Nephron (organoid): ENCODE data around the gene KIF16B.
A peak's percentile ranks its signal among the peaks of the same experiment; 100 is the strongest.

Experiments
- H3K27ac Mint-ChIP-seq, 3 experiments: 2 replicates each; pipeline ENCODE4 v1.8.0; 2020; ENCODE audit warnings: mixed read lengths in 3 of 3, mild to moderate bottlenecking in 2 of 3, moderate library complexity in 1 of 3
- H3K27me3 Mint-ChIP-seq: 2 replicates; pipeline ENCODE4 v1.8.0; 2021; ENCODE audit warnings: low read depth, mild to moderate bottlenecking, moderate library complexity, mixed read lengths
- H3K36me3 Mint-ChIP-seq: 2 replicates; pipeline ENCODE4 v1.8.0; 2020; ENCODE audit warnings: low read depth, mixed read lengths
- H3K4me1 Mint-ChIP-seq: 2 replicates; pipeline ENCODE4 v1.8.0; 2020; ENCODE audit warnings: mixed read lengths
- H3K4me3 Mint-ChIP-seq, 3 experiments: 2 replicates each; pipeline ENCODE4 v1.8.0; 2020; ENCODE audit warnings: mild to moderate bottlenecking in 3 of 3, mixed read lengths in 3 of 3, moderate library complexity in 2 of 3
- H3K9me3 Mint-ChIP-seq: 2 replicates; pipeline ENCODE4 v1.8.0; 2020; ENCODE audit warnings: mixed read lengths
- CTCF ChIP-seq, 3 experiments: fragments of 200-600 bp; sonication (generic); IDR thresholded peaks; one replicate each; pipeline ENCODE4 v1.5.0; 2021; ENCODE audit warnings: antibody characterized with exemption in 3 of 3; ENCODE audit not compliant: unreplicated experiment in 3 of 3

KIF16B gene

GRCh38 chr20:16517946-16518783, 55.1 kb downstream of the KIF16B start:
- H3K4me3 Mint-ChIP-seq, result no peak overlapping the region
- H3K4me1 Mint-ChIP-seq, result peaks cover 11% of the 10 kb centered on the region
- H3K9me3 Mint-ChIP-seq, result peaks cover 15% of the 10 kb centered on the region
- TF ChIP-seq CTCF (IDR thresholded peaks at IDR 0.05; ENCODE audit: unreplicated experiment in 3 of 3), result peak; percentile 53 to 70 (median 59)
- H3K27ac Mint-ChIP-seq, result no peak overlapping the region
- H3K36me3 Mint-ChIP-seq, result peaks cover 44% of the 10 kb centered on the region
- H3K27me3 Mint-ChIP-seq, result peaks cover 4% of the 10 kb centered on the region

GRCh38 chr20:16516794-16517193, 56.5 kb downstream of the KIF16B start:
- Mint-ChIP-seq H3K4me1 (peaks cover 11% of the 10 kb centered on the region), H3K4me3 (no peak overlapping the region), H3K27ac (no peak overlapping the region), H3K36me3 (peaks cover 38% of the 10 kb centered on the region), H3K9me3 (peaks cover 6% of the 10 kb centered on the region), H3K27me3 (peaks cover 4% of the 10 kb centered on the region)
- no peak for TF ChIP-seq CTCF (IDR thresholded peaks at IDR 0.05; ENCODE audit: unreplicated experiment in 3 of 3)

GRCh38 chr20:16515046-16515445, 58.2 kb downstream of the KIF16B start:
- peaks cover 11% of the 10 kb centered on the region for H3K4me1 Mint-ChIP-seq
- no peaks in the 10 kb centered on the region for H3K9me3 Mint-ChIP-seq
- H3K36me3 Mint-ChIP-seq, result peaks cover 37% of the 10 kb centered on the region
- peaks cover 4% of the 10 kb centered on the region for H3K27me3 Mint-ChIP-seq
- no peak for TF ChIP-seq CTCF (IDR thresholded peaks at IDR 0.05; ENCODE audit: unreplicated experiment in 3 of 3)
- H3K27ac Mint-ChIP-seq, result no peak overlapping the region
- H3K4me3 Mint-ChIP-seq, result no peak overlapping the region

GRCh38 chr20:16514140-16514539, 59.1 kb downstream of the KIF16B start:
- peaks cover 34% of the 10 kb centered on the region for H3K36me3 Mint-ChIP-seq
- peaks cover 9% of the 10 kb centered on the region for H3K4me1 Mint-ChIP-seq
- H3K27ac Mint-ChIP-seq, result no peak overlapping the region
- no peak overlapping the region for H3K4me3 Mint-ChIP-seq
- no peak for TF ChIP-seq CTCF (IDR thresholded peaks at IDR 0.05; ENCODE audit: unreplicated experiment in 3 of 3)
- no peaks in the 10 kb centered on the region for H3K27me3 Mint-ChIP-seq
- no peaks in the 10 kb centered on the region for H3K9me3 Mint-ChIP-seq

GRCh38 chr20:16505894-16506293, 67.4 kb downstream of the KIF16B start:
- no peak overlapping the region for H3K27ac Mint-ChIP-seq

More at GRCh38 chr20:16505894-16506293, 67.4 kb downstream of the KIF16B start:
- no peaks in the 10 kb centered on the region for H3K27me3 Mint-ChIP-seq
- H3K36me3 Mint-ChIP-seq, result peaks cover 62% of the 10 kb centered on the region
- H3K9me3 Mint-ChIP-seq, result no peaks in the 10 kb centered on the region
- no peak overlapping the region for H3K4me3 Mint-ChIP-seq
- H3K4me1 Mint-ChIP-seq, result peaks cover 4% of the 10 kb centered on the region
- TF ChIP-seq CTCF (IDR thresholded peaks at IDR 0.05; ENCODE audit: unreplicated experiment in 3 of 3), result no peak
